Transverse colon (tissue), 4 donors: Measurements from ENCODE around the gene ACP7. TPM values are rescaled to one million over a fixed set of nuclear protein-coding genes. Genes with fewer than 3 reads are reported as not detected.

Experiments used
- DNase-seq: peaks from one replicate; pipeline ENCODE4 v3.0.0-alpha.2; 2019
- H3K27ac ChIP-seq, 4 donors: fragments of 200-600 bp; sonication (generic); 2 replicates each; pipeline ENCODE4 v1.5.1; 2016 to 2018; ENCODE audit warnings: inconsistent platforms in 4 of 4
- H3K27me3 ChIP-seq: fragments of 200-600 bp; sonication (generic); 2 replicates; pipeline ENCODE4 v1.5.1; 2017; ENCODE audit warnings: inconsistent platforms
- H3K36me3 ChIP-seq, 4 donors: fragments of 200-600 bp; sonication (generic); 2 replicates each; pipeline ENCODE4 v1.5.1; 2017 to 2019; ENCODE audit warnings: inconsistent platforms in 4 of 4
- H3K4me1 ChIP-seq, 4 donors: fragments of 200-600 bp; sonication (generic); 2 replicates each; pipeline ENCODE4 v1.5.1; 2017 to 2020; ENCODE audit warnings: inconsistent platforms in 4 of 4
- H3K4me3 ChIP-seq, 4 donors: fragments of 200-600 bp; sonication (generic); 1 replicate in 1 of 4; 2 replicates in 3 of 4; pipeline versions ENCODE4 v1.5.1 to v1.6.1; 2017 to 2019; ENCODE audit warnings: inconsistent platforms in 4 of 4
- H3K9me3 ChIP-seq, 2 donors: fragments of 200-600 bp; sonication (generic); 2 replicates each; pipeline ENCODE4 v1.5.1; 2017 to 2019; ENCODE audit warnings: inconsistent platforms in 2 of 2
- CTCF ChIP-seq, 5 experiments: fragments of 200-600 bp in 3 of 5; fragments of 450-650 bp in 2 of 5; sonication (generic) in 3 of 5; IDR thresholded peaks; 1 replicate in 2 of 5; 2 replicates in 3 of 5; pipeline ENCODE4 v1.5.1; 2016 to 2017; ENCODE audit warnings: antibody characterized with exemption in 5 of 5, inconsistent platforms in 3 of 5, mild to moderate bottlenecking in 2 of 5, moderate library complexity in 1 of 5
- EP300 ChIP-seq: sonication (generic); formaldehyde crosslinking; IDR thresholded peaks from one replicate; pipeline ENCODE4 v1.6.1; 2017; ENCODE audit warnings: antibody characterized with exemption, low read depth
- POLR2A ChIP-seq: fragments of 450-650 bp; IDR thresholded peaks from one replicate; pipeline ENCODE4 v1.6.1; 2016; ENCODE audit warnings: antibody characterized with exemption, mild to moderate bottlenecking, moderate library complexity
- POLR2AphosphoS5 ChIP-seq, 3 donors: sonication (generic); formaldehyde crosslinking; IDR thresholded peaks; one replicate each; pipeline ENCODE4 v1.6.1; 2016; ENCODE audit warnings: antibody characterized with exemption in 3 of 3
- WGBS, 2 donors: methylation state at CpG; one replicate each; pipeline ENCODE4 v1.1.5; 2018; ENCODE audit warnings: low coverage in 1 of 2; 5-methylcytosine and 5-hydroxymethylcytosine counted together
- in situ Hi-C, 4 donors: fragments of 200-750 bp; cut with MboI; loops; one replicate each; pipeline versions ENCODE4 v1.15.0 to v1.15.1; 2017; ENCODE audit warnings: low sequenced_read_pairs in 3 of 4, low pct_ligation_motif_present in 1 of 4, low pct_unique_long_range_greater_than_20kb in 1 of 4
- intact Hi-C: fragments of 100-400 bp; cut with DNase I; formaldehyde crosslinking; loops from one replicate; pipeline ENCODE4 v1.15.1; 2023; ENCODE audit warnings: low total_unique reads
- total RNA-seq, 4 donors: library from RNA; depleted of rRNA; stranded (reverse); fragments of >200 nt; gene quantifications; one replicate each; pipeline ENCODE4 v1.1.0, GENCODE V29; 2016

ACP7 gene
- total RNA-seq, 4 donors from 2014 or later, result not detected

- H3K27me3 ChIP-seq, result no peaks in the 10 kb centered on the region
- peaks cover 21 to 65% (median 52%) of the 10 kb centered on the region in 4 donors for H3K4me1 ChIP-seq
- DNase-seq, result peak; percentile 84
- H3K9me3 ChIP-seq, result no peaks in the 10 kb centered on the region
- peak overlapping the region; percentile 86 to 96 (median 93) for H3K27ac ChIP-seq
- in situ Hi-C loops, result loop anchor here in 1 of 4 donors (10.0 kb wide), 1 partner anchor 208 kb away; the partner anchor contains the start of gene GMFG
- TF ChIP-seq POLR2A (peak; percentile 72), EP300 (no peak), POLR2AphosphoS5 (IDR thresholded peaks at IDR 0.05) (peak; percentile 59 to 87 (median 65)), CTCF (IDR thresholded peaks at IDR 0.05) (no peak)
- intact Hi-C loops, result loop anchor here (5.0 kb wide), 1 partner anchor 404 kb away; no protein-coding TSS in a partner anchor
- no peaks in the 10 kb centered on the region for H3K36me3 ChIP-seq
- WGBS, 2 donors, result 23% methylated on average over 27 of the region's 27 CpGs; no CpG with 5 or more reads in 1 of the 2 donors
- peak overlapping the region; percentile 65 to 84 (median 82) for H3K4me3 ChIP-seq
Observed at GRCh38 chr19:39126312-39127187, 42.4 kb downstream of the ACP7 start.

GRCh38 chr19:39127812-39128515 lies 43.8 kb downstream of the ACP7 start:
- Histone ChIP-seq H3K9me3 (no peaks in the 10 kb centered on the region), H3K36me3 (no peaks in the 10 kb centered on the region), H3K27me3 (no peaks in the 10 kb centered on the region), H3K4me1 (peaks cover 30 to 78% (median 65%) of the 10 kb centered on the region in 4 donors), H3K4me3 (peak overlapping the region in 2 of 4 donors; percentile 65 to 83), H3K27ac (peak overlapping the region; percentile 86 to 96 (median 93))
- peak; percentile 33 for DNase-seq
- WGBS, 2 donors, result 54% methylated on average over 8 of the region's 9 CpGs; no CpG with 5 or more reads in 1 of the 2 donors
- intact Hi-C loops, result loop anchor here (5.0 kb wide), 1 partner anchor 406 kb away; no protein-coding TSS in a partner anchor
- TF ChIP-seq POLR2AphosphoS5 (IDR thresholded peaks at IDR 0.05) (no peak), EP300 (no peak), POLR2A (no peak), CTCF (IDR thresholded peaks at IDR 0.05) (no peak)
- in situ Hi-C loops, result loop anchor here in 1 of 4 donors (10.0 kb wide), 1 partner anchor 207 kb away; the partner anchor contains the start of gene GMFG

GRCh38 chr19:39128516-39129079 lies 44.4 kb downstream of the ACP7 start:
- H3K27me3 ChIP-seq, result no peaks in the 10 kb centered on the region
- in situ Hi-C loops, result loop anchor here in 1 of 4 donors (10.0 kb wide), 1 partner anchor 206 kb away; the partner anchor contains the start of gene GMFG
- no peaks in the 10 kb centered on the region for H3K9me3 ChIP-seq
- H3K4me3 ChIP-seq, result no peak overlapping the region
- DNase-seq, result peak; percentile 53
- 30 to 40% methylated on average over 4 to 6 of the region's 6 CpGs for WGBS, 2 donors
- H3K36me3 ChIP-seq, result no peaks in the 10 kb centered on the region
- H3K27ac ChIP-seq, result peak overlapping the region; percentile 86 to 96 (median 93)
- peaks cover 37 to 81% (median 70%) of the 10 kb centered on the region in 4 donors for H3K4me1 ChIP-seq
- TF ChIP-seq POLR2A (no peak), EP300 (no peak), POLR2AphosphoS5 (IDR thresholded peaks at IDR 0.05) (no peak), CTCF (IDR thresholded peaks at IDR 0.05) (no peak)
- intact Hi-C loops, result loop anchor here (5.0 kb wide), 1 partner anchor 406 kb away; no protein-coding TSS in a partner anchor
